Smooth muscle cell (in vitro differentiated cells): ENCODE data around the gene NXN. TPM values are rescaled to one million over a fixed set of nuclear protein-coding genes. Genes with fewer than 3 reads are reported as not detected.
A peak's percentile ranks its signal among the peaks of the same experiment; 100 is the strongest.
"Not testable (repeated sequence)": the region's sequence is repeated elsewhere in the genome, so short reads cannot be mapped to it uniquely, and the experiment has no call there.

ENCODE experiments used
- DNase-seq: peaks from one replicate; lab custom pipeline; 2025; ENCODE audit not compliant: unreplicated experiment; lab: John Stamatoyannopoulos, UW
- H2AFZ ChIP-seq: fragments of 200-600 bp; sonication (generic); 2 replicates; pipeline ENCODE4 v1.6.0; 2016; ENCODE audit warnings: antibody characterized with exemption, low read depth, mild to moderate bottlenecking
- H3F3A ChIP-seq: fragments of 200-600 bp; sonication (generic); 2 replicates; pipeline ENCODE4 v1.6.0; 2017; ENCODE audit warnings: antibody characterized with exemption, low read depth
- H3K27ac ChIP-seq: fragments of 200-600 bp; sonication (generic); 2 replicates; pipeline ENCODE4 v1.5.1; 2016; ENCODE audit warnings: low read depth, mild to moderate bottlenecking
- H3K27me3 ChIP-seq: fragments of 200-600 bp; sonication (generic); 2 replicates; pipeline ENCODE4 v1.6.1; 2016; ENCODE audit warnings: low read depth, mild to moderate bottlenecking
- H3K36me3 ChIP-seq: fragments of 200-600 bp; sonication (generic); 2 replicates; pipeline ENCODE4 v1.5.1; 2016; ENCODE audit warnings: low read depth
- H3K4me1 ChIP-seq: fragments of 200-600 bp; sonication (generic); 2 replicates; pipeline ENCODE4 v1.5.1; 2016; ENCODE audit warnings: low read depth
- H3K4me2 ChIP-seq: fragments of 200-600 bp; sonication (generic); 2 replicates; pipeline ENCODE4 v1.6.0; 2016; ENCODE audit warnings: mild to moderate bottlenecking
- H3K4me3 ChIP-seq: fragments of 200-600 bp; sonication (generic); 2 replicates; pipeline ENCODE4 v1.5.1; 2016; ENCODE audit warnings: mild to moderate bottlenecking
- H3K79me2 ChIP-seq: fragments of 200-600 bp; sonication (generic); 2 replicates; pipeline ENCODE4 v1.6.0; 2016; ENCODE audit warnings: low read depth, mild to moderate bottlenecking
- H3K9ac ChIP-seq: fragments of 200-600 bp; sonication (generic); 2 replicates; pipeline ENCODE4 v1.6.0; 2016; ENCODE audit warnings: low read depth
- H3K9me3 ChIP-seq: fragments of 200-600 bp; sonication (generic); replicated peaks from 2 replicates; pipeline ENCODE4 v1.5.1; 2016; ENCODE audit warnings: low read depth
- H4K20me1 ChIP-seq: fragments of 200-600 bp; sonication (generic); 2 replicates; pipeline ENCODE4 v1.6.0; 2016; ENCODE audit warnings: low read depth
- CTCF ChIP-seq: fragments of 200-600 bp; sonication (generic); IDR thresholded peaks from 2 replicates; pipeline ENCODE4 v1.5.1; 2017; ENCODE audit warnings: borderline replicate concordance, mild to moderate bottlenecking, antibody characterized with exemption; ENCODE audit not compliant: insufficient read depth, poor library complexity, severe bottlenecking
- WGBS: methylation state at CpG from one replicate; pipeline ENCODE4 v1.1.7; 2016; ENCODE audit warnings: low lambda C conversion rate; 5-methylcytosine and 5-hydroxymethylcytosine counted together
- polyA plus RNA-seq: library from polyadenylated mRNA; unstranded; fragments of >200 nt; fragmentation: Nextera tagmentation; extraction: Ambion mirVana; gene quantifications from 2 replicates; pipeline ENCODE4 v1.2.1, GENCODE V29; 2016
- total RNA-seq: library from RNA; depleted of rRNA; stranded (reverse); fragments of >200 nt; gene quantifications from 2 replicates; pipeline ENCODE4 v1.2.3, GENCODE V29; 2014

The NXN gene
- total and polyA plus RNA-seq, 2 experiments from 2014 or later = 58.3 to 78.6 TPM

- peaks cover 35% of the 10 kb centered on the region for H3K4me1 ChIP-seq
- WGBS = 77% methylated on average over 32 of the region's 32 CpGs
These were observed 132.4 kb downstream of the NXN start for GRCh38 chr17:846901-847843.

GRCh38 chr17:841313-841712 is 138.3 kb downstream of the NXN start:
- Histone ChIP-seq H3K36me3 (no peaks in the 10 kb centered on the region), H4K20me1 (peaks cover 97% of the 10 kb centered on the region), H3K27me3 (no peaks in the 10 kb centered on the region), H3K4me1 (no peaks in the 10 kb centered on the region), H3F3A (no peaks in the 10 kb centered on the region), H3K27ac (no peak overlapping the region), H3K4me2 (no peak overlapping the region), H3K9ac (no peak overlapping the region), H3K4me3 (no peak overlapping the region), H3K79me2 (peaks cover 84% of the 10 kb centered on the region), H3K9me3 (no peaks in the 10 kb centered on the region), H2AFZ (no peak overlapping the region)
- no peak for DNase-seq
- WGBS = 83% methylated on average over 33 of the region's 33 CpGs
- TF ChIP-seq CTCF = no peak

More at GRCh38 chr17:846901-847843, 132.4 kb downstream of the NXN start:
- Histone ChIP-seq H3K9me3 (no peaks in the 10 kb centered on the region), H3K79me2 (peaks cover 86% of the 10 kb centered on the region), H3K27ac (peak overlapping the region; percentile 19), H4K20me1 (peaks cover 100% of the 10 kb centered on the region), H3K4me2 (peak overlapping the region; percentile 21), H3K9ac (no peak overlapping the region), H2AFZ (no peak overlapping the region), H3K27me3 (no peaks in the 10 kb centered on the region), H3K4me3 (no peak overlapping the region), H3F3A (peaks cover 23% of the 10 kb centered on the region), H3K36me3 (no peaks in the 10 kb centered on the region)
- DNase-seq = no peak
- no peak for TF ChIP-seq CTCF

GRCh38 chr17:838486-838885 is 141.1 kb downstream of the NXN start:
- H2AFZ ChIP-seq = no peak overlapping the region
- no peak for TF ChIP-seq CTCF

GRCh38 chr17:836151-836550 is 143.4 kb downstream of the NXN start:
- H4K20me1 ChIP-seq = peaks cover 67% of the 10 kb centered on the region
- TF ChIP-seq CTCF = no peak
- no peak overlapping the region for H3K4me3 ChIP-seq
- H3K27me3 ChIP-seq = no peaks in the 10 kb centered on the region
- H2AFZ ChIP-seq = no peak overlapping the region
- H3K36me3 ChIP-seq = no peaks in the 10 kb centered on the region
- peaks cover 8% of the 10 kb centered on the region for H3F3A ChIP-seq
- H3K79me2 ChIP-seq = peaks cover 70% of the 10 kb centered on the region
- DNase-seq = no peak
- peak overlapping the region; percentile 72 for H3K27ac ChIP-seq
- 34% methylated on average over 9 of the region's 9 CpGs for WGBS
- no peaks in the 10 kb centered on the region for H3K4me1 ChIP-seq
- H3K4me2 ChIP-seq = no peak overlapping the region
- H3K9me3 ChIP-seq = no peaks in the 10 kb centered on the region
- H3K9ac ChIP-seq = no peak overlapping the region

More at GRCh38 chr17:838486-838885, 141.1 kb downstream of the NXN start:
- Histone ChIP-seq H3K9me3 (no peaks in the 10 kb centered on the region), H3K4me1 (no peaks in the 10 kb centered on the region), H3K4me3 (no peak overlapping the region), H4K20me1 (peaks cover 86% of the 10 kb centered on the region), H3F3A (peaks cover 8% of the 10 kb centered on the region), H3K9ac (no peak overlapping the region), H3K27ac (no peak overlapping the region), H3K79me2 (peaks cover 67% of the 10 kb centered on the region), H3K36me3 (no peaks in the 10 kb centered on the region), H3K4me2 (no peak overlapping the region), H3K27me3 (no peaks in the 10 kb centered on the region)
- DNase-seq = no peak
- 82% methylated on average over 11 of the region's 11 CpGs for WGBS

- H3K4me2 ChIP-seq, H3K36me3 ChIP-seq, H3K9me3 ChIP-seq, H3K9ac ChIP-seq, H3F3A ChIP-seq, DNase-seq, H3K4me1 ChIP-seq, H3K27me3 ChIP-seq, H3K4me3 ChIP-seq, H2AFZ ChIP-seq: not testable (repeated sequence)
- WGBS = 83% methylated on average over 17 of the region's 27 CpGs
- peak overlapping the region; percentile 72 for H3K27ac ChIP-seq
- peaks cover 70% of the 10 kb centered on the region for H3K79me2 ChIP-seq
- peaks cover 64% of the 10 kb centered on the region for H4K20me1 ChIP-seq
These were observed 143.9 kb downstream of the NXN start for GRCh38 chr17:835721-836120.
